Stimulated activated effector memory CD8-positive, alpha-beta T cell treated with anti-CD3 and anti-CD28 coated beads, Interleukin-12 subunit alpha, Interleukin-12 subunit beta, amount 100 ng/mL, for 72 hours (primary cell): Measurements from ENCODE around the gene HDAC4.

Experiments used
- ATAC-seq: fragments of 150-1000 bp; cut with Tn5 transposase; 2 replicates; pipeline ENCODE4 v1.10.0; 2021
- DNase-seq, 2 donors: peaks; one replicate each; pipeline ENCODE4 v3.0.0; 2021 to 2022; ENCODE audit warnings: low spot score in 2 of 2
- H3K27ac Mint-ChIP-seq: one replicate; pipeline ENCODE4 v1.8.0; 2022; ENCODE audit warnings: mild to moderate bottlenecking, mixed read lengths
- H3K36me3 Mint-ChIP-seq: one replicate; pipeline ENCODE4 v1.8.0; 2022; ENCODE audit warnings: mild to moderate bottlenecking, mixed read lengths
- H3K4me1 Mint-ChIP-seq: one replicate; pipeline ENCODE4 v1.8.0; 2022; ENCODE audit warnings: mixed read lengths
- H3K4me3 Mint-ChIP-seq: one replicate; pipeline ENCODE4 v1.8.0; 2022; ENCODE audit warnings: mild to moderate bottlenecking, mixed read lengths
- H3K9me3 Mint-ChIP-seq: one replicate; pipeline ENCODE4 v1.8.0; 2022; ENCODE audit warnings: mixed read lengths

HDAC4 gene

DNA sequence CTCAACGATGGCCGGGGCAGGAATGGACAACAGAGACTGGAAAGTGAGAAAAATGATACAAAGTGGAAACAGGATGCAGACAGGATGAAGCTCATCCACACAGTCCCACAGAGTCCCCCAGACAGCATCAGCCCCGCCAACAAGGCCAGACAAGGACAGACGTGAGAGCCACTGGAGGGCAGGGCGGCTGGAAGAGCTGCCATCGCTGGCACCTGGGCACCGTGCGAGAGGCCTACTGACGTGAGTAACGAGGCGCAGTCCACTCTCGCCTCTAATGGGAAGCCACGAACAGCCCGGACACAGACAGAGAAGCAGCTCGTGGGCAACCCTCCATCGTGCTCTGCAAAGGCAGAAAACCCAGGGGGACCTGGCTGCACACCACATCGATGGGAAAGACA lies 17.1 kb downstream of the HDAC4 start:
- Mint-ChIP-seq H3K9me3 (no peaks in the 10 kb centered on the region), H3K4me3 (no peak overlapping the region), H3K36me3 (peaks cover 5% of the 10 kb centered on the region), H3K4me1 (peaks cover 55% of the 10 kb centered on the region), H3K27ac (no peak overlapping the region)
- ATAC-seq = no peak
- DNase-seq = no peak

DNA sequence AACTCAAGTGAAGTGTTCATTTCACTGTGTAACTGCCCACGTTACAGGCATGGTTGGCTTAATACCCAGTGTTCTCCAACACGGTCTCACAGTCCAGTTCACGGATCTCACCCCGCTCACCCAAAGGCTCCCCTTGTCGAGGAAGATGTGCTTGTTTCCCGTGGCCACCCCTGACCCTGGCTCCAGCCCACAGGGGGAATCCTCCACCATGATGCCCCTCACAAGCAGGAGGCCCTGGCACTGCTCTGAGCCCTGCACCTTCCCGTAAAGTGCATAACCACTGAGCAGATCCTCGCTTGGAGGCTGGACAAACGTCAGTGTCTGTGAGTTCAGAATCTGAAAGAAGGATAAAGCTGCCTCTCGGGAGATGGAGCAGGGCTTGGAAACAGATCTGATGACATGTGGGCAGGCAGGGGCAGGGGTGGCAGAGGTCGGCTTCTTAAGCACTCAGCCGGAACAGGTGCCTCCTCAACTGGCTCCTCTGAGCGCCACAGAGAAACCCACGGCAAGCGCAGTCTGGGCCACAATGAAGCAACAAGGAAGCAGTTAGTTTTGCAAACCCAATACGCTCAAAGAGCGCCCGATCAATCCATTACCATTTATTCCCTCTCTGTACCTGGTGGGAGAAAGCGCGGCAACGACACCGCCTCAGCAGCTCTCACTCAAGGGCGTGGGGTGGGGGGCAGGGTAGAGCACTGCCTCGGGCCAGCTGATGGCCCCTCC lies 17.6 kb downstream of the HDAC4 start:
- peaks cover 55% of the 10 kb centered on the region for H3K4me1 Mint-ChIP-seq
- H3K4me3 Mint-ChIP-seq = no peak overlapping the region
- H3K9me3 Mint-ChIP-seq = no peaks in the 10 kb centered on the region
- H3K36me3 Mint-ChIP-seq = peaks cover 5% of the 10 kb centered on the region
- no peak for DNase-seq
- no peak overlapping the region for H3K27ac Mint-ChIP-seq
- no peak for ATAC-seq

DNA sequence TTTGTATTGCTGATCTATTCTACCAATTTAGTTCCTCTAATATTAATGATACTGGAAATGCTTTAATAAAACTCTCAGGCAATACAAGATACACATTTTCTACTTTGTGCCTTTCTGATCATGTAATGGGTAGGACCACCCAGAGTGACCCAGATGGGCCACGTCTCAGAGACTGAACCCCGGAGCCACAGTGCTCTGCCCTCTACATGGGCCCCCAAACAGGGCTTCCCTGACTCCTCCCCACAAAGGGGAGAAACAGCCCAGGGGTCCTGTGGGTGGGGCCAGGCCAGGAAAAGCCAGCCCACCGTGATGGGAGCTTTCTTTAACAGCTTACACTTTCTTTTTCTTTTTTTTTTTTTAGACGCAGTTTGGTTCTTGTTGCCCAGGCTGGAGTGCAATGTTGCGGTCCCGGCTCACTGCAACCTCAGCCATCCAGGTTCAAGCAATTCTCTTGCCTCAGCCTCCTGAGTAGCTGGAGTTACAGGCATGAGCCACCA lies 18.4 kb downstream of the HDAC4 start:
- DNase-seq (no peak), ATAC-seq (no peak)
- Mint-ChIP-seq H3K9me3 (no peaks in the 10 kb centered on the region), H3K4me3 (peak overlapping the region; percentile 10), H3K4me1 (peaks cover 55% of the 10 kb centered on the region), H3K27ac (no peak overlapping the region), H3K36me3 (peaks cover 5% of the 10 kb centered on the region)

DNA sequence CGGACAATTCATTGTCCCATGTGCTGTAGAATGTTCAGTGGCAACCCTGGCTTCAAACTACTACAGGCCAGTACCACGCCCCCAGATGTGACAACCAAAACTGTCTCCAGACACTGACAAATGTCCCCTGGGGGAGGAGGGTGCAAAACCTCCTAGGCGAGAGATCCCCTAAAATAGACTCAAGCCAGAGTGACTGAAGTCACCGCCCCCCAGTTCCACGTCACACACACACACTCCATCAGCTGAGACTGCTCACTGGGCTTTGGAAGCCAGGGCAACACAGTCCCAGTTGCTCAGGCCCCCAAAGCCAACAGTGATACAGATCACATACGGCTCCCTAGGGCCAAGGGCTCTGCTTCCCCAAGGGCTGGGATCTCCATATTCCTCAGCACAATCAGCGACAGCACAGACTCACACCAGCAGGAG lies 19.1 kb downstream of the HDAC4 start:
- Mint-ChIP-seq H3K36me3 (peaks cover 5% of the 10 kb centered on the region), H3K9me3 (no peaks in the 10 kb centered on the region), H3K27ac (peak overlapping the region; percentile 61), H3K4me1 (peaks cover 50% of the 10 kb centered on the region), H3K4me3 (peak overlapping the region; percentile 69)
- ATAC-seq (peak; percentile 61), DNase-seq (no peak)

GRCh38 chr2:239380831-239381708 lies 19.8 kb downstream of the HDAC4 start:
- H3K4me1 Mint-ChIP-seq = peaks cover 43% of the 10 kb centered on the region
- peaks cover 5% of the 10 kb centered on the region for H3K36me3 Mint-ChIP-seq
- H3K4me3 Mint-ChIP-seq = peak overlapping the region; percentile 69
- peak overlapping the region; percentile 61 for H3K27ac Mint-ChIP-seq
- H3K9me3 Mint-ChIP-seq = no peaks in the 10 kb centered on the region
- DNase-seq (peak in 1 of 2 donors; percentile 61), ATAC-seq (peak; percentile 90)

GRCh38 chr2:239379641-239380170 lies 21.1 kb downstream of the HDAC4 start:
- Mint-ChIP-seq H3K4me3 (no peak overlapping the region), H3K9me3 (no peaks in the 10 kb centered on the region), H3K4me1 (peaks cover 37% of the 10 kb centered on the region), H3K27ac (no peak overlapping the region), H3K36me3 (peaks cover 5% of the 10 kb centered on the region)
- ATAC-seq (no peak), DNase-seq (no peak)

DNA sequence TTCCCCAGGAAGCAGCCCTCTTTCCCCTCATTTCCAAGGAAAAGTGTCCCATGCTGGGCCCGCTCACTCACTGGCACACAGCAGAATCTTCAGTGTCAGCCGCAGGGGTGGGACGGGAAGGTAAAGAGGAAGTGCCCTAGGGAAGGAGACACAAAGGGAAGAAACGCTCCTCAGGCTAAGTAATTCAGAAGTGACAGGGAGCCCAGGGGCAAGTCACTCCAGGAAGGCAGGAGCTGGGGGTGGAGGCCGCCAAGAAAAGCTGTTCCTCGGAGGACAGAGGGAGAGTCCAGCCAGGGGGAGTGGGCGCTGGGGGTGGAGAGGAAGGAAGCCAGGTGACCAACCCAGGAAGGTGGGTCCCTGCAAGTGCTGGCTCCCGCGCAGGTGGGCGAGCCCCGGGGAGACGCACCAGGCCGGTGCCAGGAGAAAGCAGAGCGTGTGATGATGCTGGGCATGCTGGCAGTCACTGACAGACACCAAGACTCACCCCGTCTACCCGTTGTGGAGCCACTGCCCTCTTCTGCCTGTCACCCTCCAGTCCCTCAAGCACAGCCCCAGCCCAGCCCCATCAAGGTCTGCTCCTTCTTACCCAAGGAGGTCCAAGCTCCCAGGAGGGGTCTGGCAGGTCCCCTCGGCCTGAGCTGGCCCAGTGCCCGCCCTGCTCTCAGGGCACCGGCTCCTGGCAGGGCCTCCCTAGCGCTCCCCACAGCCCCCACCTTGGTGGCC lies 21.7 kb downstream of the HDAC4 start:
- H3K27ac Mint-ChIP-seq = no peak overlapping the region

GRCh38 chr2:239378021-239378917 lies 22.6 kb downstream of the HDAC4 start:
- no peaks in the 10 kb centered on the region for H3K9me3 Mint-ChIP-seq
- DNase-seq = no peak
- H3K27ac Mint-ChIP-seq = no peak overlapping the region
- H3K36me3 Mint-ChIP-seq = peaks cover 5% of the 10 kb centered on the region
- H3K4me1 Mint-ChIP-seq = peaks cover 32% of the 10 kb centered on the region
- no peak for ATAC-seq
- H3K4me3 Mint-ChIP-seq = no peak overlapping the region

More for the DNA sequence above, 21.7 kb downstream of the HDAC4 start:
- Mint-ChIP-seq H3K4me3 (no peak overlapping the region), H3K9me3 (no peaks in the 10 kb centered on the region), H3K4me1 (peaks cover 37% of the 10 kb centered on the region), H3K36me3 (peaks cover 5% of the 10 kb centered on the region)
- no peak for DNase-seq
- no peak for ATAC-seq

- no peak for DNase-seq
- peaks cover 5% of the 10 kb centered on the region for H3K36me3 Mint-ChIP-seq
- H3K9me3 Mint-ChIP-seq = no peaks in the 10 kb centered on the region
- H3K27ac Mint-ChIP-seq = no peak overlapping the region
- no peak overlapping the region for H3K4me3 Mint-ChIP-seq
- H3K4me1 Mint-ChIP-seq = peaks cover 29% of the 10 kb centered on the region
- ATAC-seq = no peak
These were observed 23.2 kb downstream of the HDAC4 start for GRCh38 chr2:239377591-239377990.

DNA sequence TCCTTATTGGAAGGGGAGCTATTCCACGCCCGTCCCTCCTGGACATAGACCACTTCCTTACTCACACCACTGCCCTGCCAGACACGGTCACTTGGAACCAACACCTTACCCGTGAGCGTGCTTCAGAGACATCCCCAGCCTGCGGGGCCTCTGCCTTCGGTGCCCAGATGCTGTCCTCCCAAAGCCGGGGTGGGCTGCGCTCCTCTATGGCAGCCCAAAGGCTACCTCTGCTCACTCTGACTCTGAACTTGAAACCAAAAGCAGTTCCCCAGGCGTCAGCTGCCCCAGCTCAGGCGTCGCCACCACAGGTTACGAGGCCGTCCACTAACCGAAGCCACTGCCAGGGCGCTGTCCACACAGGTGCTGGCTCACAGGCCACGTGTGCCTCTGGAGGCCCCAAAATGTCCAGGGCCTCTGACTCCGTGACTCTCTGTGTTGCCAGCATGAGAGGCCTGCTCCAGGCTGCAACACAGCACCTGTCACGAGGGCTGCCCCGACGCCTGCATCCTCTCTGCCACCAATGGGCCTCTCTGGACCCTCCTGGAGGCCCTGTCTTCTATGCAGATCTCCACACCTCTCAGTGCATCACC lies 23.8 kb downstream of the HDAC4 start:
- H3K27ac Mint-ChIP-seq = no peak overlapping the region
- DNase-seq = no peak
- ATAC-seq = no peak
- H3K4me1 Mint-ChIP-seq = peaks cover 23% of the 10 kb centered on the region
- no peaks in the 10 kb centered on the region for H3K9me3 Mint-ChIP-seq
- H3K4me3 Mint-ChIP-seq = no peak overlapping the region
- peaks cover 5% of the 10 kb centered on the region for H3K36me3 Mint-ChIP-seq

DNA sequence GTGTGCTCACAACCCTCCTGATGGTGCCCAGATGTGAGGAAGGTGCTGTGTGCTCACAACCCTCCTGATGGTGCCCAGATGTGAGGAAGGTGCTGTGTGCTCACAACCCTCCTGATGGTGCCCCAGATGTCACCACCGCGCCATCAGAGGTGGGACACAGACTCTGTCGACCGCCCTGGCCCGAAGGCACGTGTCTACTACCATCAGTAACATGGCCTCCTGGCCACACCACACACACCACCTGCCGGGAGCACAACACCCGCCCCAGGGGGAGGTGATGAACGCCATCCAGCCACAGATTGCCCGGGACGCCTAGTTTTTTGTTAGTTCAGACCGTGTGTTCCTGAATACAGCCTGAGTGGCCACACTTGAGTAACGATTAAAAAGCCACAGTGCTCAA lies 24.5 kb downstream of the HDAC4 start:
- Mint-ChIP-seq H3K9me3 (no peaks in the 10 kb centered on the region), H3K4me3 (no peak overlapping the region), H3K27ac (no peak overlapping the region), H3K4me1 (peaks cover 16% of the 10 kb centered on the region), H3K36me3 (peaks cover 5% of the 10 kb centered on the region)
- no peak for ATAC-seq
- DNase-seq = no peak

GRCh38 chr2:239375278-239376061 lies 25.4 kb downstream of the HDAC4 start:
- no peak for ATAC-seq
- Mint-ChIP-seq H3K4me3 (no peak overlapping the region), H3K4me1 (peaks cover 9% of the 10 kb centered on the region), H3K36me3 (no peaks in the 10 kb centered on the region), H3K9me3 (no peaks in the 10 kb centered on the region), H3K27ac (no peak overlapping the region)
- no peak for DNase-seq

DNA sequence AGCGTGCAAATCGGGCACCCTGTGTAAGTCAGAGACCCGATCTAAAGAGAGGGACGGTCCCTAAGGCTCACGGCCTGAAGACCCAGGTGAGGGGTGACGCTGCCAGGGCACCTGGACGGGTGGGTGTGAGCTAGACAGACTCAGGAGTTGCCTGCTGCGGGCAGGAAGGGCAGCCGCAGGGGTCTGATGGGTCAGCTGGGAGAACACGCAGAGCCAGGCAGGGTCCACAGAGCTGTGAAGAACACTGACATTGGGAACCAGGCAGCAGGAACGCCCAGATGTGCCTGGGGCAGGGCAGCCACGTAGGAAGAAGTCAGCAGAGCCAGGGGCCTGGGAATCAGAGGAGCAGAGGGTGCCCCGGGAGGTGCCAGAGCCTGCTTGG lies 25.9 kb downstream of the HDAC4 start:
- Mint-ChIP-seq H3K9me3 (no peaks in the 10 kb centered on the region), H3K36me3 (peaks cover under 1% of the 10 kb centered on the region), H3K4me3 (no peak overlapping the region), H3K4me1 (peaks cover 13% of the 10 kb centered on the region), H3K27ac (no peak overlapping the region)
- DNase-seq = no peak
- ATAC-seq = no peak
